ENCODE measurements around the gene LPO. TPM values are rescaled to one million over a fixed set of nuclear protein-coding genes. Genes with fewer than 3 reads are reported as not detected.

The LPO gene
- total RNA-seq, 1 donor from 2014 or later = not detected

GRCh38 chr17:58228679-58229078, 9.7 kb upstream of the LPO start:
- no peak for DNase-seq
- no peak for TF ChIP-seq CTCF (IDR thresholded peaks at IDR 0.05)
- POLR2A ChIA-PET = interaction anchor here (3.4 kb wide), 1 partner anchor 10 kb away, joined by 18 read pairs; the partner anchor contains the start of gene MKS1

GRCh38 chr17:58229384-58229783, 9.0 kb upstream of the LPO start:
- POLR2A ChIA-PET = interaction anchor here (3.4 kb wide), 1 partner anchor 10 kb away, joined by 18 read pairs; the partner anchor contains the start of gene MKS1
- no peak for ATAC-seq (ENCODE audit: low read depth)
- no peak for TF ChIP-seq CTCF (IDR thresholded peaks at IDR 0.05)

More at GRCh38 chr17:58228679-58229078, 9.7 kb upstream of the LPO start:
- peaks cover 12% of the 10 kb centered on the region for H3K27me3 Mint-ChIP-seq
- ATAC-seq (ENCODE audit: low read depth) = no peak
- H3K9me3 Mint-ChIP-seq = no peaks in the 10 kb centered on the region
- CTCF ChIA-PET = interaction anchor here (1.2 kb wide), 1 partner anchor 22 kb away, joined by 3 read pairs; no protein-coding TSS in a partner anchor
- no peak overlapping the region for H3K4me3 Mint-ChIP-seq
- H3K27ac Mint-ChIP-seq = no peak overlapping the region
- H3K4me1 Mint-ChIP-seq = peaks cover 23% of the 10 kb centered on the region
- H3K36me3 Mint-ChIP-seq (ENCODE audit: low read depth) = no peaks in the 10 kb centered on the region
- intact Hi-C loops (cut with micrococcal nuclease) = no loop called here

DNA sequence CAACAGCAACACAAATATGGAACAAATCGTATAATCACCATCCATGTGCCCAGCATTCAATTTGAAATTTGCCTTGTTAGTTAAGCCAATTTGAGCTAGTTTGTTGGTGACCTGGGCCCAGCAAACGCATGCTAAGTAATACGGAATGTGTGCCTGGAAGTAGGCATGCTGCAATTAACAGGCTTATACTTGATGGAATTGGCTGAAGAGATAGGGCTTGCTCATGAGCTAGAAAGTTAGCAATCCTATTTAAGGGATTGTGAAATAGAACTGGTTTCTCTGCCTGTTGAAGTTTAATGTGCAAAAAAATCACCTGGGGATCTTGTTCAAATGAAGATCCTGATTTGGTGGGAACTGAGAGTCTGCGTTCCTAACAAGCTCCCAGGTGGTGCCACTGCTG, 8.5 kb upstream of the LPO start:
- Mint-ChIP-seq H3K9me3 (no peaks in the 10 kb centered on the region), H3K4me3 (no peak overlapping the region), H3K27me3 (peaks cover 6% of the 10 kb centered on the region), H3K27ac (no peak overlapping the region), H3K36me3 (ENCODE audit: low read depth) (no peaks in the 10 kb centered on the region), H3K4me1 (peaks cover 30% of the 10 kb centered on the region)
- DNase-seq (no peak), ATAC-seq (ENCODE audit: low read depth) (no peak)
- TF ChIP-seq CTCF (IDR thresholded peaks at IDR 0.05) = no peak
- POLR2A ChIA-PET = interaction anchor here (3.4 kb wide), 1 partner anchor 11 kb away, joined by 18 read pairs; the partner anchor contains the start of gene MKS1
- intact Hi-C loops (cut with micrococcal nuclease) = no loop called here
- CTCF ChIA-PET = interaction anchor here (1.0 kb wide), 1 partner anchor 14 kb away, joined by 3 read pairs; no protein-coding TSS in a partner anchor

More at GRCh38 chr17:58229384-58229783, 9.0 kb upstream of the LPO start:
- Mint-ChIP-seq H3K27ac (no peak overlapping the region), H3K4me3 (no peak overlapping the region), H3K36me3 (ENCODE audit: low read depth) (no peaks in the 10 kb centered on the region), H3K9me3 (no peaks in the 10 kb centered on the region), H3K4me1 (peaks cover 29% of the 10 kb centered on the region), H3K27me3 (peaks cover 9% of the 10 kb centered on the region)
- no peak for DNase-seq
- CTCF ChIA-PET = no interaction called here
- intact Hi-C loops (cut with micrococcal nuclease) = no loop called here

GRCh38 chr17:58231641-58232040, 6.7 kb upstream of the LPO start:
- H3K9me3 Mint-ChIP-seq = no peaks in the 10 kb centered on the region
- DNase-seq (no peak), ATAC-seq (ENCODE audit: low read depth) (no peak)
- POLR2A ChIA-PET = interaction anchor here (1.6 to 3.4 kb wide), 4 partner anchors 12 to 400 kb away, joined by 5 to 19 read pairs (median 12); partner anchors contain the start of gene MKS1
- CTCF ChIA-PET = interaction anchor here (3.0 kb wide), 1 partner anchor 18 kb away, joined by 23 read pairs; no protein-coding TSS in a partner anchor
- H3K36me3 Mint-ChIP-seq (ENCODE audit: low read depth) = no peaks in the 10 kb centered on the region
- peaks cover 3% of the 10 kb centered on the region for H3K27me3 Mint-ChIP-seq
- H3K4me3 Mint-ChIP-seq = no peak overlapping the region
- TF ChIP-seq CTCF (IDR thresholded peaks at IDR 0.05) = no peak
- intact Hi-C loops (cut with micrococcal nuclease) = no loop called here
- H3K27ac Mint-ChIP-seq = peak overlapping the region; percentile 90
- H3K4me1 Mint-ChIP-seq = peaks cover 30% of the 10 kb centered on the region

DNA sequence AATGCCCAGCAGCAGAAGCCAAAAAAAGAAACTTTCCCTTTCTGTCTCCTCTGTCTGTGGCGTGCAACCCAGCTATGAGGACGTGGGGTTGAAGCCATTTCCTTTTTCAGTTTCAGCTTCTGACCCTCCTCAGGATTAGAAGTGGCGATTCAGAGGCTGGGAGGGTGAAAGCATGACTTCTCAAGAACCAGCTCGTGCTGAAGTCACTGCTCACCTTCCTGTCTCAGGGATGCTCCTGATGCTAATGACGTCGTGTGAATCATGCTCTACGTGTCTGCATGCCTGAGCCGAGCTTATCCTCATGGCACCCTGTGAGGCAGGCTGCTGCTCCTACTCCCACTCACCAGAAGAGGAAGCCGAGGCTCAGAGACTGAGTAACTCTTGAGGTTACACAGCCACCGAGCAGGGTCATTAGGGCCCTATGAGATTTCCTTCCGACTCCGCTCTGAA, 5.7 kb upstream of the LPO start:
- TF ChIP-seq CTCF (IDR thresholded peaks at IDR 0.05) = no peak
- CTCF ChIA-PET = interaction anchor here (1.0 to 3.0 kb wide), 5 partner anchors 14 to 85 kb away, joined by 3 to 23 read pairs (median 4); partner anchors contain the start of gene MKS1
- Mint-ChIP-seq H3K27ac (peak overlapping the region; percentile 90), H3K9me3 (no peaks in the 10 kb centered on the region), H3K27me3 (peaks cover 2% of the 10 kb centered on the region), H3K4me3 (peak overlapping the region; percentile 51), H3K4me1 (peaks cover 30% of the 10 kb centered on the region), H3K36me3 (ENCODE audit: low read depth) (no peaks in the 10 kb centered on the region)
- DNase-seq (peak; percentile 29), ATAC-seq (ENCODE audit: low read depth) (peak; percentile 76)
- intact Hi-C loops (cut with micrococcal nuclease) = loop anchor here (1.0 kb wide), 2 partner anchors 13 to 17 kb away; partner anchors contain the start of gene MKS1
- POLR2A ChIA-PET = interaction anchor here (0.9 to 1.7 kb wide), 8 partner anchors 13 to 399 kb away, joined by 3 to 19 read pairs (median 4); partner anchors contain the start of gene MKS1

Measured in activated B cell treated with CpG ODN at 0.5 μM for 24 hours (primary cell).